Stimulated activated CD4-positive, alpha-beta T cell treated with anti-CD3 and anti-CD28 coated beads, Interleukin-4, amount 100 ng/mL, for 1 hour (primary cell): Measurements from ENCODE around the gene HNRNPA2B1.
"Not testable (repeated sequence)": the region's sequence is repeated elsewhere in the genome, so short reads cannot be mapped to it uniquely, and the experiment has no call there.

ENCODE experiments used
- DNase-seq: peaks from one replicate; pipeline ENCODE4 v3.0.0-alpha.2; 2020

The HNRNPA2B1 gene

DNA sequence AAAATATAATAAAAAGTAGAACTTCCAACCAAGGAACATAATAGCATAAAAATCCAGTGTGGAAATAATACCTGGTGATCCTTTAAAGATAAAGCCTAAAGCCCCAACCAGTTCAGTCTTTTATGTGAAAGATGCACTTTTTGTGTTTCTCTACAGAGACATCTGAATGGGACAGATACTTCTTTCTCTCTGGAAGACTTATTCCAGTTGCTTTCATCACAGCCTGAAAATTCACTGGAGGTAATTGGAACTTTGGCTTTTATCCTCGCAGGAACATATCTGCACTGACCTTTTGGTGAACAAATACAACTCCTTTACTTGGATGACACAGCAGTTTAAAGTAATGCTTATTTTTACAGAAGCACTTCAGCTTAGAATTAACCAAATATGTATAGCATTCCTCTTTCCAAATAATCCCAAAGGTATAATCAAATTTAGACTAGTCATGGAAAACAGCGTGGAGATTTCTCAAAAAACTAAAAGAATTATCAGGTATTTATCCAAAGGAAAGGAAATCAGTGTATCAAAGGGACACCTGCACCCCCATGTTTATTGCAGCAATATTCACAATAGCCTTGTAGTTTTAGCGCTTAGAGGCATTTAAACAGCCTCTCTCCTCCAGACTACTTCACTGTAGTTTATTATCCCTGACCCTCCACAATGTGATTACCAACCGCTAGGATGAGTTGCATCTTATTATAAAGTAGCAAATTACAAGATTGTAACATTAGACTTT lies 16.8 kb downstream of the HNRNPA2B1 start:
- DNase-seq: no peak

DNA sequence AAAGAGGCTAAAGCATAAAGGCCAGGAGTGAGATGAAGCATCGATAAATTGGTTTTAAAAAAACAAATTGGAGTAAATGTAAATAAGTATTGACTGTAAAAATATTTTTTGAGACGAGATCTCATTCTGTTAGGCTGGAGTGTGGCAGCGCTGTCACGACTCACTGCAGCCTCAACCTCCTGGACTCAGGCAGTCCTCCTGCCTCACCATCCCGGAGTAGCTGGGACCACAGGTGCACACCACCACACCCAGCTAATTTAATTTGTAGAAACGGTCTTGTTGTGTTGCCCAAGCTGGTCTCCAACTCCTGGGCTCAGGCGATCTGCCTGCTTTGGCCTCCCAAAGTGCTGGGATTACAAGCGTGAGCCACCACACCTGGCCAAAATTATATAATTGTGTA lies 17.8 kb downstream of the HNRNPA2B1 start:
- no peak for DNase-seq

- no peak for DNase-seq
Observed at GRCh38 chr7:26182283-26182682, 18.3 kb downstream of the HNRNPA2B1 start.

DNA sequence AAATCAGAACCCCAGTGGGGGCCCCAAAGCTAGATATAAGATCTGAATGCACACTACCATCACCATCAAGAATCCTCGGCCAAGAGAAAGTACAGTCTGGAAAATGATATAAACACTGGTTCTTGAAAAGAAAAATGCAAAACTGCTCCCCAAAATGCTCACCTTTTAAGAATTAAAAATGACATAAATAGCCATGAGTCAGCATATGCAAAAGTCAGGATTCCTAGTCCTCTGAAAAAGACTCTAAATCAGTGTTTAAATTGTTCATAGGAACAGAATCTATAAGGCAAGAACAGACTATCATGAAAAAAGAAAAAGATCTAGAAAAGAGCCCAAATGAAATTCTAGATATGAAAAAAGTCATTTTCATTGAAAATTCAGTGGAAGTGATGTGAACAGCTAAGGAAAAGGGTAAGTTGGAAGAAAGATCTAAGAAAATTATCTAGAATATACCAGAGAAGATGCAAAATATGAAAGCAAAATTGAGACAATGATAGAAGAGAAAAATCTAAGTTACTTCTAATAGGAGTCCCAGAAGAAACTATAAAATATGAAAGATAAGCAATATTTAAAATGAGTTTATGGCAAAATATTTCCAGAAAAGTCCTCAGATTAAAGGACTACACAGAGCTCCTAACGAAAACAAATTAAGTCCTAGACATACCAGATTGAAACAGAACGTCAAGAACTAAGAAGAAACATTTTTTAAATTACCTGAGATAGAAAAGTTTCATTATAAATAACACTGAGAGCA lies 18.9 kb downstream of the HNRNPA2B1 start:
- no peak for DNase-seq

GRCh38 chr7:26180792-26181198 lies 19.8 kb downstream of the HNRNPA2B1 start:
- no peak for DNase-seq

GRCh38 chr7:26179826-26180497 lies 20.6 kb downstream of the HNRNPA2B1 start:
- no peak for DNase-seq

GRCh38 chr7:26179422-26179821 lies 21.1 kb downstream of the HNRNPA2B1 start:
- DNase-seq: no peak

DNA sequence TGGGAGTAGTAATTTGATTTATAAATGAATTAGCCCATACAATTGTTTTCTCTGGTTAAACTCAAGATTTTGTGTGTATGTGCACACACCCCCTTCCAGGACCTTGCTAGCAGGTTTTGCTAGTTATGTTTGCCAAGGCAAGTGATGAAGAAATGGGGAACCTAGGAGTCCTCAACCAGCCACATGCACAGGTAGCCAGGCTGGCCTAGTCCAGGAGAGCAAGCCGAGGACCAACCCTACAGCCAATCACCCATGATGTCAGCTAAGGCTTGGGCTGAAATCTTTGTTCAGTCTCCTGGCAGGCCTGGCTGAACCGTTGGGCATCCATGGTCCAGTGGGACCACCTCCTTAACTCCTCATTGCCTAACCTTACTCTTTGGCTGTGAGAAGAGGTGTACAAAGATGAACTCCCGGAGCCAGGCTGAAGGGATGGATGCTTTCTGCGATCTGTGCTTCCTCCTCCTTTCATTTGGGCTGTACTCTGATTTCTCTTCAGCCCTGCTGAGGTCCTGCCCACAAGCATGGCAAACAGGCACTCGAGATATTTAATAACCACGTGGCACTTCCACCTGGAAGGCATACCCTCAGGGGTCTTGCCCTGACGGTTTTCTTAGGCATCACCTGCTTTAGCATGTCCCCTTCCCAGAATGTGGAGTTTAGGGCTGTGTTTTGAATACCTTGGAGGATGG lies 22.1 kb downstream of the HNRNPA2B1 start:
- no peak for DNase-seq

DNA sequence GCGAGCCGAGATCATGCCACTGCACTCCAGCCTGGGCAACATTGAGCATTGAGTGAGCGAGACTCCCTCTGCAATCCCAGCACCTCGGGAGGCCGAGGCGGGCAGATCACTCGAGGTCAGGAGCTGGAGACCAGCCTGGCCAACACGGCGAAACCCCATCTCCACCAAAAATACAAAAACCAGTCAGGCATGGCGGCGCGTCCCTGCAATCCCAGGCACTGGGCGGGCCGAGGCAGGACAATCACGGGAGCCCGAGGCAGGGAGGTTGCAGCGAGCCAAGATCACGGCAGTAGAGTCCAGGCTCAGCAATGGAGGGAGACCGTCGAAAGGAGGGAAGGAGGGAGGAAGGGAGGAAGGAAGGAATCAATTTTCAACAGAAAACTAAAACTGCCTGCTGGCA lies 23.3 kb downstream of the HNRNPA2B1 start:
- not testable (repeated sequence) for DNase-seq

DNA sequence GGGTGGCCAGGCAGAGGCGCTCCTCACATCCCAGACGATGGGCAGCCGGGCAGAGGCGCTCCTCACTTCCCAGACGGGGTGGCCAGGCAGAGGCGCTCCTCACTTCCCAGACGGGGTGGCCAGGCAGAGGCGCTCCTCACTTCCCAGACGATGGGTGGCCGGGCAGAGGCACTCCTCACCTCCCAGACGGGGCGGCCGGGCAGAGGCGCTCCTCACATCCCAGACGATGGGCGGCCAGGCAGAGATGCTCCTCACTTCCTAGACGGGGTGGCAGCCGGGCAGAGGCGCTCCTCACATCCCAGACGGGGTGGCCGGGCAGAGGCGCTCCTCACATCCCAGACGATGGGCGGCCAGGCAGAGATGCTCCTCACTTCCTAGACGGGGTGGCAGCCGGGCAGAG lies 23.9 kb downstream of the HNRNPA2B1 start:
- not testable (repeated sequence) for DNase-seq

- not testable (repeated sequence) for DNase-seq
Observed at GRCh38 chr7:26175903-26176302, 24.6 kb downstream of the HNRNPA2B1 start.

DNA sequence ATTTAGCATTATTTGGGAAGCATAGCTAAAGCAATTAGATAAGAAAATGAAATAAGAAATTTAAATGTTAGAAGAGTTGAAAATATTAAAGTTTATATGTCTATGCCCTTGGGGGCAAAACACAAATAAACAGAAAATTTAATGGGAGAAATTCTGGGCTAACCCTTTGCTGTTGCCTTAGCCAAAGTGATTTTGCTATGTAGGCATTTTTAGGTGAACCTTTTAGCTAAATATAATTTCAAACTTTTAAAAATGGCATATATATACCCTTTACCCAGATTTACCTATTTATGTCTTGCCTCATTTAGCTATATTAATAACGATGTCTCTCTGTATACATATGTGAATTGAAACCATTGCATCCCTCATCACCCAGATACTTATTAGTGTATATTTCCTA lies 28.5 kb downstream of the HNRNPA2B1 start:
- no peak for DNase-seq

DNA sequence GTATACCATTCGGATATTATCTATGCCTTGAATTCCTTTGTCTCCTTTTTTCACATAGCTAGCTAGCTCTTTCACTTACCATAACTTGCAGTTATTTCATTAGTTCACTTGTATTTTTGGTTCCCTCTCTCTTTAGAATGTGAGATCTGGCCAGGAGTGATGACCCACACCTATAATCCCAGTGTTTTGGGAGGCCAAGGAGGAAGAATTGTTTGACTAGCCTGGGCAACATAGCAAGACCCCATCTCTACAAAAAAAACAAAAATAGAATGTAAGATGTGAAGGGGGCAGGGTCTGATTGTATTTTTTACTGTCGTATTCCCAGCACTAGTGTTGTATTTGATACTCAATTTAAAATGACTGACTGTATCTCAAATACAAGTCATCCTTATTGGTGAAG lies 28.9 kb downstream of the HNRNPA2B1 start:
- no peak for DNase-seq

DNA sequence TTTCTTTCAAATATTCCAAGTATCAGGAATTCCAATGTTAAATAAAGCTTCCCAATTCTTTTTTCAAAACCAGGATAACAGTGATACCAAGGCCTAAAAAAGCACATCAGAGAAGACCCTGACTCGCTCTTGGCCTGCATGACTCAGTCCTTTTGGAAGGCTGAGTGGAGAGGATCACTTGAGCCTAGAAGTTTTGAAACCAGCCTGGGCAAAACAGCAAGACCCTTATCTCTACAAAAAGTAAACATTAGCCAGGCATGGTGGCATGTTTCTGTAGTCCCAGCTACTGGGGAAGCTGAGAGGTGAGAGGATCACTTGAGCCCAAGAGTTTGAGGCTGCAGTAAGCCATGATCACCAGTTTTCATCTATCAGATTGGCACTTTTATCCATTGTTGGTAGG lies 29.9 kb downstream of the HNRNPA2B1 start:
- DNase-seq: no peak

GRCh38 chr7:26169271-26169670 lies 31.3 kb downstream of the HNRNPA2B1 start:
- no peak for DNase-seq

DNA sequence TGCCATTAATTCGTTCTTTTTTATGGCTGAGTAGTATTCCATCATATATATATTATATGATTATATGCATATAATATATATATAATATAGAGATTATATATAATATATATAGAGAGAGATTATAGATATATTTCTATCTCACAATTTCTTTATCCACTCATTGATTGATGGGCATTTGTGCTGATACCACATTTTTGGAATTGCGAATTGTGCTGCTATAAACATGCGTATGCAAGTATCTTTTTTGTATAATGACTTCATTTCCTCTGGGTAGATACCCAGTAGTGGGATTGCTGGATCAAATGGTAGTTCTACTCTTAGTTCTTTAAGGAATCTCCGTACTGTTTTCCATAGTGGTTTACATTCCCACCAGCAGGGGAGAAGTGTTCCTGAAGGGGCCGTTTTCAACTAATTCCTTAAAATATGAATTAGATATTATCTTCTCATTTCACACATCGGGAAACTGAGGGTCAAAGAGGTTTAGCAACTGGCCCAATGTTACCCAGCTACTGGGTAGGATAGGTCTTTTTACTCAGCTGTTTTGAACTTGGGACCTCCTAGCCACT lies 32.0 kb downstream of the HNRNPA2B1 start:
- no peak for DNase-seq

DNA sequence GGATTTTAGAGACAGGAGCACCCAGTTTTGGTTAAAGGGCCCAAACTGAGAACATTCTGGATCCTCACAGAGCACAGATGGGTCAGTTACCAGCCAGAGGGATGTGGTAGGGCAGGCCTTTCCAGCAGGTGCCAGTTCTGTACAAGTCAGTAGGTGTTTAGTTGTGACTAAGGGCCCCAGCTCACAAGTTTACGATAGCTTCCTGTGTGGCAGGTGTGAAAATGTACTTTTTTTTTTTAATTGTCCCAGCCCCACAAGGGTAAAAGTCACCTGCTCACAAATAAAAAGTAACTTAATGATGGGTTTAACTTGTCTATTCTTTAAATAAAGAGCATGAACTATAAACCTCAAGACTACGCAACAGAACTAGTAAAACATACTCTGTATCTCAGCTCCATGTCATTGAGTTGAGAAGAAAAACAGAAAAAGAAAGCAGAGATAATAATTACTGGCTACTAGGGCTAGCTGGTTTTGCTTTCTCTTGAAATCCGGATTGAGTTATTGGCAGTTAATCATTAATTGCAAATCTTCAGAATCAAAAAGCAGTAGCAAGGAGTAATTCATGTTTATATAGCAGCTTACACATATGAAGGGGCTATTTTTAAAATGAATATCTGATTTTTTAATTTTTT lies 33.1 kb downstream of the HNRNPA2B1 start:
- DNase-seq: no peak

- DNase-seq: no peak
Observed at GRCh38 chr7:26166684-26167266, 33.8 kb downstream of the HNRNPA2B1 start.

GRCh38 chr7:26165950-26166683 lies 34.4 kb downstream of the HNRNPA2B1 start:
- DNase-seq: no peak

GRCh38 chr7:26163804-26164203 lies 36.7 kb downstream of the HNRNPA2B1 start:
- DNase-seq: not testable (repeated sequence)

DNA sequence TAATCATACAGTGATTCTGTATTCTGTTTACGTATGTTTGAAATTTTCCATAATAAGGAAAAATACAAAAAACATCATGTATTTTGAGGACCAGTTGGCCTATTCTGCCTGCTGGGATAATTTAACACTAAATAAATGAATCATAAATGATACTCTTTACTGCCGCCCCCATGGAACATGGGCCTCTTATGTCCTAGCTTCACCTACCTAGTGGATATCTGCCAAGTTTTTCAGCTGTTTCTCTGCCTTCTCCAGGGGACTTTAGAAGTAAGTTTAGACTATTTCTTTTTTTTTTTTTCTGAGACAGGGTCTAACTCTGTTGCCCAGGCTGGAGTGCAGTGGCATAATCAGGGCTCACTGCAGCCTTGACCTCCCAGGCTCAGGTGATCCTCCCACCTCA lies 38.1 kb downstream of the HNRNPA2B1 start:
- no peak for DNase-seq
